Activated naive CD8-positive, alpha-beta T cell (primary cell): ENCODE measurements around the gene SSBP2.

ENCODE experiments used
- H3K27ac Mint-ChIP-seq: one replicate; pipeline ENCODE4 v1.8.0; 2021; ENCODE audit warnings: mixed read lengths
- H3K27me3 Mint-ChIP-seq: one replicate; pipeline ENCODE4 v1.8.0; 2021; ENCODE audit warnings: mixed read lengths
- H3K36me3 Mint-ChIP-seq: one replicate; pipeline ENCODE4 v1.8.0; 2021; ENCODE audit warnings: mixed read lengths
- H3K4me1 Mint-ChIP-seq: one replicate; pipeline ENCODE4 v1.8.0; 2021; ENCODE audit warnings: low read depth, mixed read lengths
- H3K4me3 Mint-ChIP-seq: one replicate; pipeline ENCODE4 v1.8.0; 2021; ENCODE audit warnings: mild to moderate bottlenecking, mixed read lengths
- H3K9me3 Mint-ChIP-seq: one replicate; pipeline ENCODE4 v1.8.0; 2021; ENCODE audit warnings: low read depth, mixed read lengths

Gene SSBP2

DNA sequence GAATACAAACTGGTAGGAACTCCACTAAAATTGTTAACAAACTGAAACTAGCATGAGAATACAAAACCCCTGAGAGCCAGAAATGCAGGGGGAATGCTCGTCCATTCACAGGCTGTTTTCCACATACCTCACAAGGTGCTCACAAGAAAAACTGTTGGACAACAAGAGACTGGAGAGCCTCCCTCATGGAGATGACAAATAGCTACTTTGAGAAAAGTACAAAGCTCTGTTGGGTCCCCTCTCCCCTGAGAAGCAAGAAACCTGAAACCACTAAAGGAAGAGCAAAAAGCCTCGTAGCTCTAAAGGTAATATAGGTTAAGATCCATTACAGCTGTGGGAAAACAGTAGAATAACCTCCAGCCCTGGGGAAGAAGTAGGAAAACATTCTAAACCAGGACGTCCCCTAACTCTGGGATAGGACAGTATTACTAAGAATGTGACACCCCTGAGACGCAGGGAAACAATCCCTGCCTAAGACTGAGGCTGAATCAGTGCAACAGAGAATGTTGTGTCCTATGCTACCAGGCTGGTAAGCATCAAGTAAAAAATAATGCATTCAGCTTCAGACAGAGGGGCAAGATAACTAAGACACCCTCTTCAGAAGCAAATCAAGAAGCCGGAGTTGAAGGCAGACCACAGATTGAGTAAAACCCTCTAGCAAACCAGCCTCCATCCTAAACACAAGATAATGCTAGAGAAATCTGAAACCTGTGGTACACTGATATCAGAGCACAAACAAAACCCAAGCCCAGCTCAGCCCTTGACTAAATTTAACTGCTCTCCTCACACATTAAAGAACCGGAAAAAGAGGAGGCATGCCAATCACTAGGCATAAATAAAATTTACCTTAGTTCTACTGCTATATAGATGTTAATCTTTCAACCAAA, 160.2 kb downstream of the SSBP2 start:
- Mint-ChIP-seq H3K36me3 (peaks cover 18% of the 10 kb centered on the region), H3K4me1 (peaks cover 15% of the 10 kb centered on the region), H3K9me3 (peaks cover 9% of the 10 kb centered on the region), H3K27ac (no peak overlapping the region), H3K4me3 (no peak overlapping the region), H3K27me3 (no peaks in the 10 kb centered on the region)

DNA sequence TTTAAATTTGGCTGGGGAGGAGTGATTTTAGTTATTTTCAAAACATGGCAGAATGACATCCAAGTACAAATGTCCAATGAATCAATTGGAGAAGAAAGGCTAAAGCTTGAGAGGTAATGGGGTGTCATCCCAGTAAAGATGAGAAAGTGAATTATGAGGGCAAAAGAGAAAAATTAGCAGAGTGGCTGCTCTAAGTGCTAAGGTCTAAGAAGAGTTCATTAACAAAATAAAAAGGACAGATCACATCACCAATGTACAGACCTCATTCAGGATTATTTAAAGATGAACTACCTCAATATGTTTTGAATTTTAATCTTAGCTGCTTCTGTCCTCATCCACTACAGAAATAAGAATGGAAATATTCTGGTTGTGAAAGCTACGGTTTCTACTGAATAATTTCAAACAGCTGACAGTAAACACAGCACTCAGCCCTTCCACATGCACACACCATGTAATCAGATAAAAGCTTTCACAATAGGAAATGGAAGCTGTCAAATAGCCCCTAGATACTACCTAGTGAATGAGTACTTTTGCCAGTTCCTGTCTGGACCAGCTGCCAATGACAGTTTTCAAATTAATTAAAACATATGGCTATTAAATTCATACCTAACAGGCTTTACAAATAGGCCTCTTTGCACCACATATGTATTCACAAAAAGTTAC, 171.5 kb downstream of the SSBP2 start:
- H3K27me3 Mint-ChIP-seq = no peaks in the 10 kb centered on the region
- H3K4me3 Mint-ChIP-seq = no peak overlapping the region
- H3K4me1 Mint-ChIP-seq = peaks cover 3% of the 10 kb centered on the region
- H3K9me3 Mint-ChIP-seq = no peaks in the 10 kb centered on the region
- peaks cover 14% of the 10 kb centered on the region for H3K36me3 Mint-ChIP-seq
- no peak overlapping the region for H3K27ac Mint-ChIP-seq

- Mint-ChIP-seq H3K4me1 (peaks cover 11% of the 10 kb centered on the region), H3K9me3 (no peaks in the 10 kb centered on the region), H3K4me3 (no peak overlapping the region), H3K27me3 (no peaks in the 10 kb centered on the region), H3K27ac (no peak overlapping the region), H3K36me3 (peaks cover 19% of the 10 kb centered on the region)
Measured at GRCh38 chr5:81577091-81577490, 173.8 kb downstream of the SSBP2 start.

GRCh38 chr5:81575924-81576323, 175.0 kb downstream of the SSBP2 start:
- peaks cover 11% of the 10 kb centered on the region for H3K4me1 Mint-ChIP-seq
- H3K27me3 Mint-ChIP-seq = no peaks in the 10 kb centered on the region
- peaks cover 12% of the 10 kb centered on the region for H3K36me3 Mint-ChIP-seq
- H3K27ac Mint-ChIP-seq = no peak overlapping the region
- H3K4me3 Mint-ChIP-seq = no peak overlapping the region
- H3K9me3 Mint-ChIP-seq = no peaks in the 10 kb centered on the region

GRCh38 chr5:81572201-81572600, 178.7 kb downstream of the SSBP2 start:
- H3K4me1 Mint-ChIP-seq = peaks cover 9% of the 10 kb centered on the region
- H3K36me3 Mint-ChIP-seq = peaks cover 27% of the 10 kb centered on the region
- no peaks in the 10 kb centered on the region for H3K27me3 Mint-ChIP-seq
- H3K9me3 Mint-ChIP-seq = no peaks in the 10 kb centered on the region
- H3K27ac Mint-ChIP-seq = no peak overlapping the region
- H3K4me3 Mint-ChIP-seq = no peak overlapping the region

GRCh38 chr5:81558188-81558587, 192.7 kb downstream of the SSBP2 start:
- Mint-ChIP-seq H3K4me3 (no peak overlapping the region), H3K9me3 (no peaks in the 10 kb centered on the region), H3K27me3 (no peaks in the 10 kb centered on the region), H3K36me3 (peaks cover 4% of the 10 kb centered on the region), H3K4me1 (peaks cover 31% of the 10 kb centered on the region), H3K27ac (no peak overlapping the region)

GRCh38 chr5:81556809-81557208, 194.1 kb downstream of the SSBP2 start:
- Mint-ChIP-seq H3K9me3 (no peaks in the 10 kb centered on the region), H3K36me3 (peaks cover 4% of the 10 kb centered on the region), H3K27me3 (no peaks in the 10 kb centered on the region), H3K4me3 (no peak overlapping the region), H3K4me1 (peaks cover 29% of the 10 kb centered on the region), H3K27ac (no peak overlapping the region)

DNA sequence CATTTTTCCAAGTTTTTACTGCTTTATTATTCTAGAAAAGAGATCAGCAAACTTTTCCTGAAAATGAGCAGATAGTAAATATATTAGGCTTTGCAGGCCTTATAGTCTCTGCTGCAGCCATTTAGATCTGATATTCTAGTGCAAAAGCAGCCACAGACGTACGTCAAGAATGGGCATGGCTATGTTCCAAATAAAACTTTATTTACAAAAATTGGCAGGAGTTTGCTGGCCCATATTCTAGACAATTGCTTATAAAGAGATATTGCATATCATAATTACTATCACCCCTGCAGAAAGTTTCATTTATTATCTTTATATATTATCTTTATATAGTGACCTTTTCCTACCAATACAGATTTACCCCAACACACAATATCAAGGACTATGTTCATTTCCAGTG, 195.0 kb downstream of the SSBP2 start:
- no peaks in the 10 kb centered on the region for H3K27me3 Mint-ChIP-seq
- H3K4me3 Mint-ChIP-seq = no peak overlapping the region
- H3K9me3 Mint-ChIP-seq = no peaks in the 10 kb centered on the region
- H3K4me1 Mint-ChIP-seq = peaks cover 29% of the 10 kb centered on the region
- H3K27ac Mint-ChIP-seq = no peak overlapping the region
- H3K36me3 Mint-ChIP-seq = peaks cover 4% of the 10 kb centered on the region

DNA sequence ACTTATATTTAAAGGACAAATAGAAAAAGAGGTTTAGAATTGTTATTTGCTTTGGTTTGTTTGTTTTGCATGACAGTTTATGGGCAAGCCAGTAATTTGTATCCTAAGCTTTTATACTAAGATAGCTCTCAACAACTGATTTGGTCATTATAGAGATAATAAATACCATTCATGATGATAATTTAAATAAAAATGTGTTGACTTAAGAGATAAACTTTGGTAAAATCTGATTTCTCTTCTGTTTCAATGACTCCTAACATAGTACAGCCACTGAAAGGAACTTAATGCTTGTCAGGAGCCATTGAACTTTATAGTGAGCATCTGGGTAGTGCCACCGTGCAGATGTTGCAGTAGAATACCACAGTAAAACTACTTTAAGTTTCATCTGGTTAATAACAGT, 196.2 kb downstream of the SSBP2 start:
- Mint-ChIP-seq H3K4me3 (no peak overlapping the region), H3K27me3 (no peaks in the 10 kb centered on the region), H3K36me3 (peaks cover 8% of the 10 kb centered on the region), H3K27ac (no peak overlapping the region), H3K4me1 (peaks cover 29% of the 10 kb centered on the region), H3K9me3 (no peaks in the 10 kb centered on the region)

DNA sequence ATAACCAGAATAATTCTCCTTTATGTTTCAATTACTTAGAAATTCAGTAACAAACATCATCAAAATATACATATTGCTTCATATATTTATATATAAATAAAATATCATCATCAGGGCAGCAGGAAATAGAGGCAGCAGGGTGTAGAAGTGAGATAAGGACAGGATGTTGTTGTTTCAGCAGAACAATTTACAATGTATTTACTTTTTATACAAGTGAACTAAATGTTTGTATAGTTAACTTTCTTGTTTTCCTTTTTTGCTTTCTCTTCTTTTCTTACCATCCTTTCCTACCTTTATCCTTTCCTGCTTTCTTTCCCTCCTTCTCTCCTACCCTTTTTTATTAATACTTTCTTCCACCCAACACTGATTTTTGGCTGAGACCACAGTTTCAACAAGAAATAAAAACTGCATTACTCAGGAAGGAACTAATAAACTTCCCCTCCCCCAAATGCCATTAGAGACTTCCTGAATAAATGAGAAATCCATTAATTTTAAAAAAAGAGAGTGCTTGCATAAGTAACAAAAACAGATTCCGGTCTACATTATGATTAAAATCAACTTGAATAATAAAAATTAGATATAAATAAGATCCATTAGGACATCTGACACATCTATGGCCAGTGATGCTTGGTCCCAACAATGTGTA, 197.2 kb downstream of the SSBP2 start:
- Mint-ChIP-seq H3K4me3 (no peak overlapping the region), H3K9me3 (no peaks in the 10 kb centered on the region), H3K27ac (no peak overlapping the region), H3K27me3 (no peaks in the 10 kb centered on the region), H3K4me1 (peaks cover 29% of the 10 kb centered on the region), H3K36me3 (peaks cover 12% of the 10 kb centered on the region)

GRCh38 chr5:81552852-81553566, 197.9 kb downstream of the SSBP2 start:
- no peaks in the 10 kb centered on the region for H3K9me3 Mint-ChIP-seq
- peaks cover 23% of the 10 kb centered on the region for H3K4me1 Mint-ChIP-seq
- peaks cover 10% of the 10 kb centered on the region for H3K36me3 Mint-ChIP-seq

GRCh38 chr5:81549123-81549522, 201.8 kb downstream of the SSBP2 start:
- Mint-ChIP-seq H3K4me3 (no peak overlapping the region), H3K4me1 (peaks cover 3% of the 10 kb centered on the region), H3K36me3 (peaks cover 17% of the 10 kb centered on the region), H3K27me3 (no peaks in the 10 kb centered on the region), H3K27ac (no peak overlapping the region), H3K9me3 (no peaks in the 10 kb centered on the region)

More at GRCh38 chr5:81552852-81553566, 197.9 kb downstream of the SSBP2 start:
- H3K27ac Mint-ChIP-seq = no peak overlapping the region
- no peak overlapping the region for H3K4me3 Mint-ChIP-seq
- no peaks in the 10 kb centered on the region for H3K27me3 Mint-ChIP-seq

DNA sequence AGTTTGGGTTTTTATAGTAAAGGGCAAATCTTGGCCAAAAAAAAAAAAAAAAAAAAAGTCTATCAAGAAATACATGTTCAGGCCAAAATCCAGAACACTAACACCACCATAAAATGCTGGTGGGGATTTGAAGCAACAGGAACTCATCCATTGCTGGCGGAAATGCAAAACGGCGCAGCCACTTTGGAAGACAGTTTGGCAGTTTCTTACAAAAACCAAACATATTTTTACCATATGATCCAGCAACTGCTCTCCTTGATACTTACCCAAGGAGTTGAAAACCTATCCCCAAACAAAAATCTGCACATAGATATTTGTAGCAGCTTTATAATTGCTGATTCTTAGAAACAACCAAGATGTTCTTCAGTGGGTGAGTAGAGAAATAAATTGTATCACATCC, 203.9 kb downstream of the SSBP2 start:
- H3K9me3 Mint-ChIP-seq = no peaks in the 10 kb centered on the region
- H3K27me3 Mint-ChIP-seq = no peaks in the 10 kb centered on the region
- H3K27ac Mint-ChIP-seq = no peak overlapping the region

DNA sequence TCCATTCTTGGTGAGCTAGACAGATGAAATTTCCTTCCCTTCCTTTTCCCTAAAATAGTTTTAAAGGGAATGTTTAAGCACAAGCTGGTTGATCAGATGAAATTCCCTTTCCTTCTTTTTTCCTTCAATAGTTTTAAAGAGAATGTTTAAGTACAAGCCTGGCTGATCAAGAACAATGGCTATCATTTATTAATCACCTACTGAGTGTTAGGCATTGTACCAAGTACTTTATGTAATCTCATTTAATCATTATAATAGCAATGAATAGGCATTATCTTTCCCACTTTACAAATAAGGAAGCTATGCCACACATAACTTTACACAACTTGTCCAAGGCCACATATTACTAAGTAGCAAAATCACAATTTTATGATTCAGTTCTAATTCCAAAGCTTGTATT, 205.0 kb downstream of the SSBP2 start:
- H3K27ac Mint-ChIP-seq = no peak overlapping the region
- no peak overlapping the region for H3K4me3 Mint-ChIP-seq
- H3K9me3 Mint-ChIP-seq = no peaks in the 10 kb centered on the region
- H3K4me1 Mint-ChIP-seq = no peaks in the 10 kb centered on the region
- peaks cover 30% of the 10 kb centered on the region for H3K36me3 Mint-ChIP-seq
- H3K27me3 Mint-ChIP-seq = no peaks in the 10 kb centered on the region

More for the DNA sequence above, 203.9 kb downstream of the SSBP2 start:
- Mint-ChIP-seq H3K4me1 (no peaks in the 10 kb centered on the region), H3K36me3 (peaks cover 28% of the 10 kb centered on the region), H3K4me3 (no peak overlapping the region)
